Sigmoid colon (tissue), 7 donors: ENCODE measurements around the gene PGBD5. TPM values are rescaled to one million over a fixed set of nuclear protein-coding genes. Genes with fewer than 3 reads are reported as not detected.

ENCODE experiments used
- DNase-seq: peaks from one replicate; pipeline ENCODE4 v3.0.0-alpha.2; 2019
- H3K27ac ChIP-seq, 4 donors: fragments of 200-600 bp; sonication (generic); one replicate each; pipeline ENCODE4 v1.5.1; 2016 to 2019; ENCODE audit warnings: mild to moderate bottlenecking in 1 of 4
- H3K27me3 ChIP-seq, 3 donors: fragments of 200-600 bp; sonication (generic); one replicate each; pipeline ENCODE4 v1.5.1; 2019; ENCODE audit warnings: mild to moderate bottlenecking in 1 of 3
- H3K36me3 ChIP-seq, 4 donors: fragments of 200-600 bp; sonication (generic); one replicate each; pipeline ENCODE4 v1.5.1; 2016 to 2019
- H3K4me1 ChIP-seq, 4 donors: fragments of 200-600 bp; sonication (generic); one replicate each; pipeline ENCODE4 v1.5.1; 2017 to 2019
- H3K4me3 ChIP-seq, 4 donors: fragments of 200-600 bp; sonication (generic); one replicate each; pipeline ENCODE4 v1.5.1; 2017 to 2019; ENCODE audit warnings: mild to moderate bottlenecking in 2 of 4, moderate library complexity in 1 of 4
- H3K9me3 ChIP-seq, 4 donors: fragments of 200-600 bp in 3 of 4; sonication (generic) in 3 of 4; one replicate each; pipeline versions ENCODE4 v1.5.1 to v1.6.1; 2013 to 2019
- EP300 ChIP-seq, 4 donors: sonication (generic); formaldehyde crosslinking; IDR thresholded peaks; one replicate each; pipeline ENCODE4 v1.6.1; 2017; ENCODE audit warnings: antibody characterized with exemption in 4 of 4
- POLR2A ChIP-seq, 2 donors: fragments of 450-650 bp; IDR thresholded peaks; one replicate each; pipeline ENCODE4 v1.6.1; 2016; ENCODE audit warnings: antibody characterized with exemption in 2 of 2, mild to moderate bottlenecking in 2 of 2, moderate library complexity in 2 of 2
- POLR2AphosphoS5 ChIP-seq, 4 donors: sonication (generic); formaldehyde crosslinking; IDR thresholded peaks; one replicate each; pipeline ENCODE4 v1.6.1; 2017; ENCODE audit warnings: antibody characterized with exemption in 4 of 4
- WGBS, 2 donors: extraction: QIAGEN DNeasy Blood & Tissue Kit; methylation state at CpG; one replicate each; pipeline ENCODE4 v1.1.7; 2013; 5-methylcytosine and 5-hydroxymethylcytosine counted together
- intact Hi-C: fragments of 100-400 bp; cut with DNase I; formaldehyde crosslinking; loops from one replicate; pipeline ENCODE4 v1.15.1; 2023
- polyA plus RNA-seq, 3 donors: library from polyadenylated mRNA; stranded (reverse); fragments of 200-250 nt; gene quantifications; one replicate each; pipeline ENCODE4 v1.2.3, GENCODE V29; 2013
- total RNA-seq, 4 donors: library from RNA; depleted of rRNA; stranded (reverse); fragments of >200 nt; gene quantifications; one replicate each; pipeline ENCODE4 v1.1.0, GENCODE V29; 2016
- TF ChIP-seq, protein P1 (sequence below), 4 experiments: fragments of 450-650 bp in 3 of 4; fragments of 200-600 bp in 1 of 4; IDR thresholded peaks; one replicate each; pipeline ENCODE4 v1.5.1; 2016 to 2019; ENCODE audit warnings: antibody characterized with exemption in 4 of 4, mild to moderate bottlenecking in 3 of 4, moderate library complexity in 2 of 4
- donor health status: healthy with polysubstance abuse.
- donor health status: Bipolar disorder and iron deficiency.
- donor health status: healthy.

PGBD5 gene
- total and polyA plus RNA-seq, 7 donors: under 0.01 to 1.9 (median 1.1) TPM

DNA sequence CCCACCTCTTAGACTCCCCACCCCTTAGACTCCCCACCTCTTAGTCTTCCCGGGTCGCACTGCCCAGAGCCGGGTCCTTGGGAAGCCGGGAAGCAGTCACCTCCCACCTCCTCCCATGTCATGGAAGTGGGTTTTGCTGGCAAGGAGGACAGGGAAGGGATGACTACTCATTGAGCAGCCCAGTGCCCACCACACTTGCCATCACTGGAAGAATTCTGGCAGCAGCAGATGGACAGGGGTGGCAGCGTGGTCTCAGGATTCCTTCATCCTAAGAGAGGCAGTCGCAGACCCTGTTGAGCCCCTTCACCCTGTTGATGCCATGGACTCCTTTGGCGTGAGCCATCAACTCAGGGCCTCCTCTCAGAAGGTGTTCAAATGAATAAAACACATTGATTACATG is 140.8 kb downstream of the PGBD5 start:
- TF ChIP-seq POLR2A (IDR thresholded peaks at IDR 0.05): no peak
- TF ChIP-seq, protein P1, sequence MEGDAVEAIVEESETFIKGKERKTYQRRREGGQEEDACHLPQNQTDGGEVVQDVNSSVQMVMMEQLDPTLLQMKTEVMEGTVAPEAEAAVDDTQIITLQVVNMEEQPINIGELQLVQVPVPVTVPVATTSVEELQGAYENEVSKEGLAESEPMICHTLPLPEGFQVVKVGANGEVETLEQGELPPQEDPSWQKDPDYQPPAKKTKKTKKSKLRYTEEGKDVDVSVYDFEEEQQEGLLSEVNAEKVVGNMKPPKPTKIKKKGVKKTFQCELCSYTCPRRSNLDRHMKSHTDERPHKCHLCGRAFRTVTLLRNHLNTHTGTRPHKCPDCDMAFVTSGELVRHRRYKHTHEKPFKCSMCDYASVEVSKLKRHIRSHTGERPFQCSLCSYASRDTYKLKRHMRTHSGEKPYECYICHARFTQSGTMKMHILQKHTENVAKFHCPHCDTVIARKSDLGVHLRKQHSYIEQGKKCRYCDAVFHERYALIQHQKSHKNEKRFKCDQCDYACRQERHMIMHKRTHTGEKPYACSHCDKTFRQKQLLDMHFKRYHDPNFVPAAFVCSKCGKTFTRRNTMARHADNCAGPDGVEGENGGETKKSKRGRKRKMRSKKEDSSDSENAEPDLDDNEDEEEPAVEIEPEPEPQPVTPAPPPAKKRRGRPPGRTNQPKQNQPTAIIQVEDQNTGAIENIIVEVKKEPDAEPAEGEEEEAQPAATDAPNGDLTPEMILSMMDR (IDR thresholded peaks at IDR 0.05): no peak
- no peak for TF ChIP-seq POLR2AphosphoS5 (IDR thresholded peaks at IDR 0.05)
- no peak for TF ChIP-seq EP300 (IDR thresholded peaks at IDR 0.05)
- no peaks in the 10 kb centered on the region for H3K9me3 ChIP-seq
- H3K27me3 ChIP-seq: peaks cover 0 to 7% (median 0%) of the 10 kb centered on the region in 3 donors
- WGBS, 2 donors: 93 to 94% methylated on average over 7 of the region's 7 CpGs
- H3K27ac ChIP-seq: no peak overlapping the region
- intact Hi-C loops: no loop called here
- H3K4me1 ChIP-seq: peaks cover 0 to 15% (median 13%) of the 10 kb centered on the region in 4 donors
- peak; percentile 50 for DNase-seq
- no peak overlapping the region for H3K4me3 ChIP-seq
- H3K36me3 ChIP-seq: peaks cover 0 to 9% (median 3%) of the 10 kb centered on the region in 4 donors

DNA sequence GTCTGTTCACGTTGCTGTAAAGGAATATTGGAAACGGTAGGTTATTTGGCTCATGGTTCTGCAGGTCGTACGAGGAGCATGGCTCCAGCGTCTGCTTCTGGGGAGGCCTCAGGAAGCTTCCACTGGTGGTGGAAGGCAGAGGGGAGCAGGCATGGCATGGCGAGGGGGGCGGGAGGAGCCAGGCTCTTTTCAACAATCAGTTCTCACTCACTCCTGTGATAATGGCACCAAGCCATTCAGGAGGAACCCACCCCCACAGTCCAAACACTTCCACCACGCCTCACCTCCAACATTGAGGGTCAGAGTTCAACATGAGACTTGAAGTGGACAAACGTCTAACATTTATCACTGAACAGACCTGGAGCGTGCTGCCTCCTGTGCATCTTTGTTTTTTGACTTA is 141.2 kb downstream of the PGBD5 start:
- DNase-seq: peak; percentile 47
- peaks cover under 1 to 14% (median 8%) of the 10 kb centered on the region in 4 donors for H3K36me3 ChIP-seq
- peaks cover 0 to 15% (median 13%) of the 10 kb centered on the region in 4 donors for H3K4me1 ChIP-seq
- no peak for TF ChIP-seq EP300 (IDR thresholded peaks at IDR 0.05)
- TF ChIP-seq POLR2AphosphoS5 (IDR thresholded peaks at IDR 0.05): no peak
- peaks cover 0 to 7% (median 0%) of the 10 kb centered on the region in 3 donors for H3K27me3 ChIP-seq
- H3K9me3 ChIP-seq: no peaks in the 10 kb centered on the region
- H3K4me3 ChIP-seq: no peak overlapping the region
- intact Hi-C loops: no loop called here
- 72 to 88% methylated on average over 10 of the region's 10 CpGs for WGBS, 2 donors
- no peak overlapping the region for H3K27ac ChIP-seq

DNA sequence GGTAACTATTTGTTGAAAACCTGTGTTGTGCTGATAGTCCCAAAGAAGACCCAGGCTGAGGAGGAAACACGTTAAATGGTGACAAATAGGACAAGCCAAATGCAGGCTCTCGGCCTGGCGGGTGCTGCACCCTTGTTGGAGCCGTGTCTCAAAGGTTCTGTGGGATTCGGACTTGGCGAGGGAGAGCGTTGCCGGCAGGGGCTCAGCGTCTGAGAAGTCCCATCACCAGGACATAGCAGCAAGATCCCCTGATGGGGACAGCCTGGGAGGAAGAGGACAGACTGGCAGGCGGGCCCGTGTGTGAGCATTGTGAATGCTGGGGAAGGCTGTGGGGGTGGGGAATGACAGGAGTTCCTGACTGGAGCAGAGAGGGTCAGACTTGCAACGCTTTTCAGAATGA is 142.5 kb downstream of the PGBD5 start:
- no peak overlapping the region for H3K4me3 ChIP-seq
- no peak overlapping the region for H3K27ac ChIP-seq
- peaks cover 0 to 15% (median 13%) of the 10 kb centered on the region in 4 donors for H3K4me1 ChIP-seq
- TF ChIP-seq EP300 (IDR thresholded peaks at IDR 0.05): no peak
- TF ChIP-seq, protein P1 (IDR thresholded peaks at IDR 0.05): no peak
- no peak for TF ChIP-seq POLR2A (IDR thresholded peaks at IDR 0.05)
- no peak for TF ChIP-seq POLR2AphosphoS5 (IDR thresholded peaks at IDR 0.05)
- no peaks in the 10 kb centered on the region for H3K9me3 ChIP-seq
- intact Hi-C loops: no loop called here
- peaks cover 6 to 23% (median 18%) of the 10 kb centered on the region in 4 donors for H3K36me3 ChIP-seq
- peaks cover 0 to 7% (median 0%) of the 10 kb centered on the region in 3 donors for H3K27me3 ChIP-seq
- peak; percentile 34 for DNase-seq
- WGBS, 2 donors: 95 to 96% methylated on average over 12 of the region's 12 CpGs

DNA sequence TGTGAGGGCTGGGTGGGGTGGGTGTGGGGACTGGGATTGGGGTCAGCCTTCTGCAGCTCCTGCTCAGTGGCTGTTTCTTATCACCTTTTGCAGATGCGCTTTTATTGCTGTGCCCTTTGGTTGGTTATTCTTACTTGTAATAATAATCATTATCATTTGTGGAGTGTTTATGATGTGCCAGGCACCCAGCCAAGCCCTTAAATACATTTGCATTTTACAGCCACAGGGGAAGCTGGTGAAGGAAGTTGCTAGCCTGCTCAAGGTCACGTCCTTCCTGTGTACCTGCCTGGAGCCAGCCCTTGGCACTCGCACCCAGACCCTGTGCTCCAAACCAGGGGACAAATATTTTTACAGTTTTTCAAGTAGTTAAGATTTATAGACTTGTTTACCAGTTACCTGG is 144.0 kb downstream of the PGBD5 start:
- Histone ChIP-seq H3K9me3 (no peaks in the 10 kb centered on the region), H3K27ac (peak overlapping the region in 1 of 4 donors; percentile 4), H3K4me3 (no peak overlapping the region), H3K4me1 (peaks cover 0 to 15% (median 13%) of the 10 kb centered on the region in 4 donors), H3K27me3 (no peaks in the 10 kb centered on the region), H3K36me3 (peaks cover 7 to 35% (median 21%) of the 10 kb centered on the region in 4 donors)
- peak; percentile 37 for DNase-seq
- TF ChIP-seq POLR2A (IDR thresholded peaks at IDR 0.05) (no peak), EP300 (IDR thresholded peaks at IDR 0.05) (no peak), POLR2AphosphoS5 (IDR thresholded peaks at IDR 0.05) (no peak)
- TF ChIP-seq, protein P1 (IDR thresholded peaks at IDR 0.05): no peak
- intact Hi-C loops: no loop called here
- 15 to 20% methylated on average over 3 of the region's 3 CpGs for WGBS, 2 donors

DNA sequence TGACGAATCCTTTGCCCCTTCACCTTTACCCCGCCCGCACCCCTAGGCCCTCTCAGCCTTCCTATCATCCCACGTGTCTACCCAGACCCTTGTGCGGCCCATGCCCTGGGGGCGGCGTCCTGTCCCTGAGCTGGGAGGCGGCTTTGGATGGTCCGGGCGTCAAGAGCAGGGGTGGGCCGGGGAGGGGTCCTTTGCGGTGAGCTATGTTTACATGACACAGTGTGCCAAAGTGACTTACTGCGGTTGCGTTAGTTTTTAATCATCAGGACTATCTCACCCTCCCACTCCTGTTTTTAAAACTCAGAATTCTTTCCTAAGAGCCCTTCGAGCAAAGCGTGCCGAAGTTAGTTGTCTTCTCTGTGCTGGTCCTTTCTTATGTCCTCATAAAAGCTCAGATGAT is 144.6 kb downstream of the PGBD5 start:
- intact Hi-C loops: no loop called here
- peak; percentile 64 for DNase-seq
- Histone ChIP-seq H3K27me3 (no peaks in the 10 kb centered on the region), H3K9me3 (no peaks in the 10 kb centered on the region), H3K27ac (peak overlapping the region in 1 of 4 donors; percentile 4), H3K4me1 (peaks cover 0 to 15% (median 13%) of the 10 kb centered on the region in 4 donors), H3K36me3 (peaks cover 13 to 41% (median 25%) of the 10 kb centered on the region in 4 donors), H3K4me3 (no peak overlapping the region)
- TF ChIP-seq POLR2AphosphoS5 (IDR thresholded peaks at IDR 0.05): no peak
- TF ChIP-seq EP300 (IDR thresholded peaks at IDR 0.05): no peak
- no peak for TF ChIP-seq POLR2A (IDR thresholded peaks at IDR 0.05)
- 22 to 66% methylated on average over 17 of the region's 17 CpGs for WGBS, 2 donors
